DMS53 treated with DMSO at 0.1 percent for 48 hours (cell line): Measurements from ENCODE around the gene ACBD3.
"Not testable (repeated sequence)": the region's sequence is repeated elsewhere in the genome, so short reads cannot be mapped to it uniquely, and the experiment has no call there.

Experiments used
- DNase-seq: peaks from one replicate; lab custom pipeline; 2025; ENCODE audit not compliant: unreplicated experiment; lab: John Stamatoyannopoulos, UW

Gene ACBD3

GRCh38 chr1:226186124-226187018 is at the start of gene ACBD3:
Gene ACBD3, minus strand, starts transcription at chr1:226186741. Its CDS starts 66 bp downstream, at chr1:226186675.
- DNase-seq = peak; percentile 78

- DNase-seq = no peak
These were observed 47.3 kb upstream of the ACBD3 start for GRCh38 chr1:226233806-226234205.

- no peak for DNase-seq
These were observed 46.8 kb upstream of the ACBD3 start for GRCh38 chr1:226233293-226233692.

GRCh38 chr1:226226601-226227000 is 40.1 kb upstream of the ACBD3 start:
- DNase-seq = no peak

- no peak for DNase-seq
These were observed 37.3 kb upstream of the ACBD3 start for GRCh38 chr1:226223786-226224244.

- DNase-seq = no peak
These were observed 36.7 kb upstream of the ACBD3 start, which contains the start of gene MIXL1 for GRCh38 chr1:226223157-226223785. Gene MIXL1, plus strand, starts transcription at chr1:226223664. Its CDS starts 18 bp downstream, at chr1:226223682.

- no peak for DNase-seq
These were observed 36.1 kb upstream of the ACBD3 start for GRCh38 chr1:226222686-226223085.

- no peak for DNase-seq
These were observed 34.1 kb upstream of the ACBD3 start for GRCh38 chr1:226220473-226221189.

- no peak for DNase-seq
These were observed 30.7 kb upstream of the ACBD3 start for GRCh38 chr1:226217273-226217672.

- DNase-seq = no peak
These were observed 29.5 kb upstream of the ACBD3 start for GRCh38 chr1:226216056-226216455.

GRCh38 chr1:226215239-226215638 is 28.7 kb upstream of the ACBD3 start:
- DNase-seq = no peak

- no peak for DNase-seq
These were observed 26.0 kb upstream of the ACBD3 start for GRCh38 chr1:226212545-226212944.

GRCh38 chr1:226211181-226211821 is 24.8 kb upstream of the ACBD3 start:
- no peak for DNase-seq

- no peak for DNase-seq
These were observed 24.1 kb upstream of the ACBD3 start for GRCh38 chr1:226210571-226211176.

GRCh38 chr1:226209307-226210059 is 22.9 kb upstream of the ACBD3 start:
- DNase-seq = no peak

- no peak for DNase-seq
These were observed 20.5 kb upstream of the ACBD3 start for GRCh38 chr1:226207048-226207447.

GRCh38 chr1:226204198-226204597 is 17.7 kb upstream of the ACBD3 start:
- DNase-seq = no peak

- DNase-seq = no peak
These were observed 17.1 kb upstream of the ACBD3 start for GRCh38 chr1:226203655-226204054.

- no peak for DNase-seq
These were observed 16.7 kb upstream of the ACBD3 start for GRCh38 chr1:226203240-226203639.

GRCh38 chr1:226202666-226203065 is 16.1 kb upstream of the ACBD3 start:
- not testable (repeated sequence) for DNase-seq
